Keratinocyte (primary cell): Measurements from ENCODE around the gene CDKAL1.

Experiments
- CTCF ChIP-seq, 3 experiments: IDR thresholded peaks in 1 of 3; conservative IDR thresholded peaks in 1 of 3; optimal IDR thresholded peaks in 1 of 3; 2 replicates in 2 of 3; 3 replicates in 1 of 3; pipeline versions ENCODE3 to v1.5.1; 2011; ENCODE audit warnings: low read length in 3 of 3, mild to moderate bottlenecking in 3 of 3, moderate library complexity in 2 of 3, control low read depth in 1 of 3, inconsistent platforms in 1 of 3; ENCODE audit not compliant: insufficient read depth in 2 of 3; ENCODE audit errors: extremely low read depth in 1 of 3
- EZH2 ChIP-seq: IDR thresholded peaks from one replicate; pipeline ENCODE4 v1.6.1; 2012; ENCODE audit warnings: inconsistent platforms, mild to moderate bottlenecking, low read length, moderate library complexity

DNA sequence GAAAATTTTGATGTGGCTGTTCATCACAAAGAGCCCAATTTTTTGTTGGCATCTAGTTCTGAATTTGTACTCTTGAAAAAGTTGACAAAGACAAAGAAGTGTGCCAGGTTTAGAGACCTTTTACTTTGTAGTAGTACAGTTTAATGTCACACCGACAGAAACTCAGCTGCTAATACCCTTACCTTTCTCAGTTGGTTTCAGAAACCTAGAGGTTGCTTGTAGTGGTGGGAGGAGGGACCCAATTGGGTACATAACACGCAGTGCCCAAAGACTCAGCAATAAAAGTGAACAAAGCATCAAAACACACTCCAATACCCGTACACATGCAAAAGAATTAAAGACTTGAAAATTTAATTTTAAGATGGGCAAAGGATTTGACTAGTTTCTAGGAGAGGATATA is 203.7 kb downstream of the CDKAL1 start:
- TF ChIP-seq CTCF (optimal IDR thresholded peaks at IDR 0.05 in 1 of 3, IDR thresholded peaks at IDR 0.05 in 1 of 3, conservative IDR thresholded peaks at IDR 0.05 in 1 of 3; ENCODE audit: extremely low read depth in 1 of 3, insufficient read depth in 2 of 3, low read length in 3 of 3) (no peak), EZH2 (no peak)
